GM12878 (cell line): ENCODE measurements around the gene MACROD2.

Source experiments
- BCLAF1 ChIP-seq: fragments of 450-650 bp; IDR thresholded peaks from 2 replicates; pipeline ENCODE4 v1.6.1; 2017; ENCODE audit warnings: antibody characterized with exemption, mild to moderate bottlenecking, moderate library complexity
- CTCF ChIP-seq, 3 experiments: IDR thresholded peaks in 2 of 3; conservative IDR thresholded peaks in 1 of 3; 2 replicates each; pipeline ENCODE4 v1.5.1; 2011; ENCODE audit warnings: low read depth in 3 of 3, low read length in 3 of 3, mild to moderate bottlenecking in 3 of 3, control low read depth in 2 of 3, moderate library complexity in 2 of 3, inconsistent platforms in 1 of 3, mixed read lengths in 1 of 3; ENCODE audit not compliant: control insufficient read depth in 2 of 3, insufficient read depth in 1 of 3; ENCODE audit errors: extremely low read depth in 1 of 3
- EZH2 ChIP-seq: IDR thresholded peaks from 2 replicates; pipeline ENCODE4 v1.6.1; 2012; ENCODE audit warnings: low read depth, mild to moderate bottlenecking, control low read depth, inconsistent platforms, low read length, borderline replicate concordance; ENCODE audit not compliant: control insufficient read depth
- FOS ChIP-seq: IDR thresholded peaks from 3 replicates; pipeline ENCODE4 v1.6.1; 2011; ENCODE audit warnings: borderline replicate concordance; ENCODE audit not compliant: insufficient read length; ENCODE audit errors: extremely low read depth
- KLF5 ChIP-seq: fragments of 450-650 bp; IDR thresholded peaks from 2 replicates; pipeline ENCODE4 v1.6.1; 2014; ENCODE audit warnings: mild to moderate bottlenecking; ENCODE audit not compliant: partially characterized antibody
- MYC ChIP-seq: IDR thresholded peaks from 2 replicates; pipeline ENCODE4 v1.6.1; 2011; ENCODE audit warnings: mild to moderate bottlenecking, low read length, moderate library complexity, inconsistent platforms; ENCODE audit not compliant: insufficient read depth, insufficient replicate concordance, insufficient read length, severe bottlenecking
- NR2C2 ChIP-seq: IDR thresholded peaks from 2 replicates; pipeline ENCODE4 v1.6.1; 2011; ENCODE audit warnings: borderline replicate concordance, low read depth; ENCODE audit not compliant: control insufficient read depth, insufficient read length
- POLR2A ChIP-seq: IDR thresholded peaks from 2 replicates; pipeline ENCODE4 v1.6.1; 2011; ENCODE audit warnings: low read depth, mild to moderate bottlenecking, low read length
- RAD51 ChIP-seq: fragments of 450-650 bp; IDR thresholded peaks from 2 replicates; pipeline ENCODE4 v1.6.1; 2016; ENCODE audit warnings: moderate library complexity, mild to moderate bottlenecking, inconsistent platforms
- RUNX3 ChIP-seq: IDR thresholded peaks from 2 replicates; pipeline ENCODE4 v1.6.1; 2012; ENCODE audit warnings: low read length, inconsistent platforms
- SMC3 ChIP-seq: IDR thresholded peaks from 2 replicates; pipeline ENCODE4 v1.6.1; 2011; ENCODE audit warnings: low read length, improper control_type of control experiment, borderline replicate concordance
- TCF12 ChIP-seq: IDR thresholded peaks from 2 replicates; pipeline ENCODE4 v1.6.1; 2011; ENCODE audit warnings: low read depth, mild to moderate bottlenecking, low read length
- TCF7 ChIP-seq: IDR thresholded peaks from 2 replicates; pipeline ENCODE4 v1.6.1; 2014; ENCODE audit warnings: antibody characterized with exemption, borderline replicate concordance
- TF ChIP-seq, protein P1 (sequence below): IDR thresholded peaks from 2 replicates; pipeline ENCODE4 v1.6.1; 2011; ENCODE audit warnings: low read depth, mild to moderate bottlenecking, low read length, moderate library complexity, borderline replicate concordance; ENCODE audit errors: extremely low read depth

DNA sequence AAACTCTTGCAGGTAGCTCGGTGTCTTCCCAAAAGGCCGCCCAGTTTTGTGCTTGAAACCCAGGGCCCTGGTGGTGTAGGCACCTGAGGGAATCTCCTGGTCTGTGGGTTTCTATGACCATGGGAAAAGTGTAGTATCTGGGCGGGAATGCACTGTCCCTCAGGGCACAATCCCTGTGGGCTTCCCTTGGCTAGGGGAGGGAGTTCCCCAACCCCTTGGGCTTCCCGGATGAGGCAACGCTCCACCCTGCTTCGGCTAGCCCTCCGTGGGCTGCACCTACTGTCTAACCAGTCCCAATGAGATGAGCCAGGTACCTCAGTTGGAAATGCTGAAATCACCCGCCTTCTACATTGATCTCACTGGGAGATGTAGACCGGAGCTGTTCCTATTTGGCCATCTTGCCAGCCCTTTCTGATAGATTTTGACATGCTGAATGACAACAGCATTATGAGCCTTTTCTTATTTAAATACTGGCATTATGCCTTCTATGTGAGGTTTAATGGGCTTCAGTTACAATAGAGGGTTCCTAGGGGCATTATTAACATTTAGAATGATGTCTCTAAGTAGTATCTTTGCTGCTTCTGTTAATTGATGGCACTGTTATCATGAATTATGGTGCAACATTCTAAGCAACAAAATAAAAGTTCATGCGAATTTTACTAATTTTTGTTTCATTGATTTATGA is 475.8 kb downstream of the MACROD2 start:
- TF ChIP-seq CTCF (IDR thresholded peaks at IDR 0.05 in 2 of 3, conservative IDR thresholded peaks at IDR 0.05 in 1 of 3; ENCODE audit: control insufficient read depth in 2 of 3, extremely low read depth in 1 of 3, insufficient read depth in 1 of 3, low read depth in 3 of 3, low read length in 3 of 3): no peak
- TF ChIP-seq NR2C2: no peak
- TF ChIP-seq KLF5: no peak
- no peak for TF ChIP-seq SMC3
- no peak for TF ChIP-seq RUNX3
- no peak for TF ChIP-seq POLR2A
- TF ChIP-seq, protein P1, sequence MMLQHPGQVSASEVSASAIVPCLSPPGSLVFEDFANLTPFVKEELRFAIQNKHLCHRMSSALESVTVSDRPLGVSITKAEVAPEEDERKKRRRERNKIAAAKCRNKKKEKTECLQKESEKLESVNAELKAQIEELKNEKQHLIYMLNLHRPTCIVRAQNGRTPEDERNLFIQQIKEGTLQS: no peak
- no peak for TF ChIP-seq EZH2
- no peak for TF ChIP-seq TCF12
- no peak for TF ChIP-seq RAD51
- no peak for TF ChIP-seq MYC
- no peak for TF ChIP-seq FOS
- no peak for TF ChIP-seq BCLAF1
- TF ChIP-seq TCF7: no peak
